Lung microvascular endothelial cell (primary cell): ENCODE measurements around the gene RPL13. TPM values are rescaled to one million over a fixed set of nuclear protein-coding genes. Genes with fewer than 3 reads are reported as not detected.

Source experiments
- total RNA-seq: library from RNA; depleted of rRNA; stranded (reverse); fragments of >200 nt; gene quantifications from 2 replicates; pipeline ENCODE4 v1.2.1, GENCODE V29; 2014

Gene RPL13
- total RNA-seq, 1 donor from 2014 or later, result 4,242 TPM

Other genes with a start within 250 kb of the RPL13 start
- gene ANKRD11, start 70.1 kb upstream of the RPL13 start, total RNA-seq, result 31.6 and 31.9 TPM in 2 replicates
- 75.8 and 94.6 TPM in 2 replicates for gene SPG7, start 52.3 kb upstream of the RPL13 start, total RNA-seq
- gene CPNE7, start 15.1 kb downstream of the RPL13 start, total RNA-seq, result 1.2 and 3.5 TPM in 2 replicates
- 0.20 and 0.44 TPM in 2 replicates for gene DPEP1, start 53.0 kb downstream of the RPL13 start, total RNA-seq
- 59.3 and 81.5 TPM in 2 replicates for gene CHMP1A, start 97.0 kb downstream of the RPL13 start, total RNA-seq
- gene SPATA33, start 97.2 kb downstream of the RPL13 start, total RNA-seq, result 0.87 and 1.4 TPM in 2 replicates
- 23.1 and 38.5 TPM in 2 replicates for gene CDK10, start 126.0 kb downstream of the RPL13 start, total RNA-seq
- gene SPATA2L, start 141.0 kb downstream of the RPL13 start, total RNA-seq, result 8.1 and 10.1 TPM in 2 replicates
- 4.1 and 4.4 TPM in 2 replicates for gene VPS9D1, start 160.2 kb downstream of the RPL13 start, total RNA-seq
- 8.3 and 14.5 TPM in 2 replicates for gene ZNF276, start 160.9 kb downstream of the RPL13 start, total RNA-seq